DMS 273 treated with DMSO at 0.1 percent for 48 hours (cell line): ENCODE measurements around the gene VPS9D1.
A peak's percentile ranks its signal among the peaks of the same experiment; 100 is the strongest.
"Not testable (repeated sequence)": the region's sequence is repeated elsewhere in the genome, so short reads cannot be mapped to it uniquely, and the experiment has no call there.

ENCODE experiments used
- DNase-seq: peaks from one replicate; lab custom pipeline; 2025; lab: John Stamatoyannopoulos, UW

The VPS9D1 gene

DNA sequence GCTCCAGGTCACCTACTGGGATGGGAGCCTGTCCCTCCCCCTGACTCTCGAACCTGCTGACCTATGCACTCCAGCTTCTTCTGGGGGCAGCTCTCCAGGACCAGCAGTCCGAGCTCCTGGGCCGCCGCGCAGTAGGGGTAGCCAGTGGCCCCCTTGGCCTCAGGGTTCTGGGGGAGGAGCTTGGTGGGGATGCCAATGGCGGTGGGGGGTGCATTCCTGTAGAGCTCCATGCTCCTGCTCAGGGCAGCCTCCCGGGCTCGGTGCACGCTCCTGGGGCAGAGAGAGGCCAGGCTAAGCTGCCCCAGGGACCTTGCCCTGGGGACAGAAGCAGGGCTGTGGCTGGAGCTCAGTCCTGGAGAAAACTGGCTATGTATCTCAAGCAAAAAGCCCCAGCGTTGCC, 11.5 kb downstream of the VPS9D1 start:
- no peak for DNase-seq

DNA sequence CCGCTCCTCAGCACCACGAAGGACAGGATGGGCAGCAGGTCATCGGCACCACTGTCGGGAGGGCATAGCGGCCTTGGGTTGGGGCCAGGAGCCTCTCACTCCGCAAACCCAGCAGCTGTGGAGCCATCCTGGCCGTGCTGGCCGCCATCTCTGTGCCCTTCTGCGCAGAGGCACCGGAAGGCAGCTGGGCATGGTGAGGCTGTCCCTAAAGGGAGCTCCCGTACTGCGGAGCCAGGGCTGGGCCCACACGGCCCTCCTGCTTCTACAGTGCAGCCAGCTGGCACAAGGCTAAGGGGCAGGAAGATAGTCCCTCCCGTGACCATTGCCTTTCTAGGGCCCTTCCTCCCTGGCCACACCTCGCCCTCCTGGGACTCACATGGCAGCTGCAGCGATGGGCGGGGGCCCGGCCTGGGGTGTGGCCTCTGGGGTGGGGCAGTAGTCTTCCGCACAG, 12.2 kb downstream of the VPS9D1 start:
- DNase-seq = no peak

DNA sequence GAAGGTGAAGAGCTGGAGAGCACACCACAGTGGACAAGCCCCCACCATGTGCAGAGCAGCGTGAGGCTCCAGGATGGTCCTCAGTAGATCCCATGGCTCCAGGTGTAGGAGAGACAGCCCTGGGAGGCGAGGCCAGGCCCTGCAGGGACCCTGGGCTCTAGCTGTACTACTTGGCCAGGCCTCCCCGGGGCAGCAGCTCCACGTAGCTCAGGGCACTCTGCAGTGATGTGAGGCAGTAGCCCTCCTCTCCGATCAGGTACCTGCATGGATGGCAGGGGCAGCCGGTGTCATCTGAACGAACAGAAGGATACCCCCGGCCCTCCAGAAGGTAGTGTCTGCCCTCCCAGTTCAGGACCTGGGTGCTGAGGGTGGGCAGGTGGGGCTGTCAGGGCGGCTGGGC, 13.0 kb downstream of the VPS9D1 start:
- DNase-seq = no peak

DNA sequence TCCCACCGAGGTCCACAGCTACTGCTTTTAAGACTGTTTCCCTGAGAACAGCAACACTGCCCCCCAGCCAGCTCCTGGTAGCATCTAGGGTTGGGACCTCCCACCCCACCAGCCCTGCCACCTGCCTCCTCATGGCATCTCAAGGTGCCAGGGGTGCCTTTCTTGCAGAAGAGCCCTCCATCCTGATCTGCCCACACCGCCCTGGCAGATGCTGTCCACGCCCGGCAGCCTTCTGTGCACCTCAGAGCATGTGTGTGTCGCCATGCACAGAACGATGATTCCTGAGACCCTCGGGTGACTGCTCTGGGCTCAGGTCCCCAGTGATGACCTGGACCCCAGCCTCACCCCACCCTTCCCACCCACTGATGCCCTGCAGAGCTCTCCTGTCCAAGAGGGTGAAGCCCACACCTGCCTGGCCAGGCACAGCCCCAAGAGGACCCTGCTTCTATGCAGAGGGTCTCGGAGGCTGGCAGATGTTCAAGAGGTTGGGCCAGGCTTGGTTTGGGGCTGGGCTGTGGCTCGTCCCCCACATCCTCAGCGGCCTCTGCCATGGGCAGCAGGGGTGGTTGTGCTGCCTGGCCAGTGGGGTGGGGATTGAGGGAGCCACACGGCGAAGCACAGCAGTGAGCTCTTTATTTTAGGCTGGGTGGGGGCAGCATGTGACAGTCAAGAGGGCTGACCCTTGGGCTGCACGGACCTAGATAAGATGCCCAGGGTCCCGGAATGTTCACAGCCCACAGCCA, 14.0 kb downstream of the VPS9D1 start:
- no peak for DNase-seq

DNA sequence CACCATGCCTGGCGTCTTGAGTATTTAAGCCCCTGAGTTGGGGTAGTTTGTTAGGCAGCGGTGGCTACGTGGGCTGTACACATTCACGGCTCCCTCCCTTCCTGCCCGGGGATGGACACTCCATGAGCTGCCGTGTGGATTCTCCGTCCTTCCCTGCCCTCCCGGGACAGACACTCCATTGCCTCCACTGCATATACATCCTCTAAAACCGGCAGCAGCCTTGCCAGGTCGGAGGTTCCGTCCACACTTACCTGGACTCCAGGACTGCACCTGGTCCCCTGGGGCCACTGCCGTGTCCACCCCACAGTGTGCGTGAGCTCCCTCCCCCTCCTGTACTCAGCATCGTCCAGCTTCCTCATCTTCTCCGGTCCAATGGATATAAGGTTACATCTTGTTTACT, 15.7 kb downstream of the VPS9D1 start:
- DNase-seq = no peak

DNA sequence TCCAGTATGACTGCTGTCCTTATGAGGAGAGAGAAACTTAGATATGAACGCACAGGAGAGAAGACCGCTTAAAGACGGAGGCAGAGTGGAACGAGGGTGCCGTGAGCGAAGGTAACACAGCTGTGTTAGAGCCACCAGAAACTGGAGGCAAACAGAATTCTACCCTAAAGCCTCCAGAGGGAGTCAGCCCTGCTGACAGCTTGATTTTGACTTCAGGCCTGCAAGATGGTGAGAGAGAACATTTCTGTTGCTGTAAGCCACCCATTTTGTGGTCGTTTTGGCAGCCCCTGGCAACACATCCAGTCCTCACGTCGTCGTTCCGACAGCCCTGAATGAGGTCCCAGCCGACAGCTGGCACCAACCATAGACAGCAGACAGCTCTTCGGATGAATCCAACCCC, 16.4 kb downstream of the VPS9D1 start:
- DNase-seq = no peak

DNA sequence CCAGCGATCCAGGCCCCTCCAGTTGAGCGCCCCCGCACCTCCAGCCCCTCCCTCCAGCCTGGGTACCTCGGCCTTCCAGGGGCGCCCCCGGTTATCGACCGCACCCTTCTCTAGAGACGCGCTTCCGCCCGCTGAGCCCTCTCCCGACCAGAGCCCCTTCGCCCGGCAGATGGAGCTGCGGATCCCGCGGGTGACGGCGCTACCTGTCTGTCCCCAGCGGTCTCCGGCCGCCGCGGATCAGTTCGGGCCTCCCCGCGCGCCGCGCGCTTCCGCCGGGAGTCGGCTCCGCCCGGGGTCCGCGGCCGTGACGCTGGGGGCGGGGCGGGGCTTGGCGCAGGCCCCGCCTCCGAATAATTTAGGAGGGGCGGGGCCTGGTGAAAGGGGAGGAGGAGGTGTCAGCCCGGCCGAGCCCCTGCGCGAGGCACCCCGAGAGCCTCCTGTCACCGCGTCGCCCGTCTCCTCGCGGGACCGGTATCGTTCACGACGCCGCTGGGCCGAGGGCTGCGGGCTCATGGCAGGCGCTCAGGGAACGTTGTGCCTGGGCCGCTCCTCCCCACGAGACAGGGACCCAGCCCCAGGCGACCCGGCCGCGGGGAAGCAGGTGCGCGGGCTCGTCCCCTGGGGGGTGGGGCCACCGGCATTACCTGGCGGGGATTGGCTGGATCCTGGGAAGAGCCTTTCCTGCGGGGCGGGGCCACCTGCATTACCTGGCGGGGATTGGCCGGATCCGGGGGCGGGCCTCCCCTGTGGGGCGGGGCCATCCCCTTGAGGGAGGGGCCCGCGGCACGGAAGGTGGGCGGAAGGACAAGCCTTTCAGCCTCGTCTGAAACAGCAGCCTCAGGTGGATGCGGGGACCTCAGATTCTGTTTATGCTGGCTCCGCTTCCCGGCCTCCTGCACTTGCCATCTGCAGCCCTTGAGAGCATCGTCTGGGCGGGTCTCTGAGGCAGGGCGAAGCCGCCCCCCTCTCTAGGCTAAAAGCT, 19.0 kb downstream of the VPS9D1 start, which contains the start of gene SPATA2L:
Gene SPATA2L (minus strand): TSS at position 281 of the 982 bp plus-strand sequence. CDS start 473 bp downstream, outside the sequence.
- DNase-seq = peak; percentile 76

DNA sequence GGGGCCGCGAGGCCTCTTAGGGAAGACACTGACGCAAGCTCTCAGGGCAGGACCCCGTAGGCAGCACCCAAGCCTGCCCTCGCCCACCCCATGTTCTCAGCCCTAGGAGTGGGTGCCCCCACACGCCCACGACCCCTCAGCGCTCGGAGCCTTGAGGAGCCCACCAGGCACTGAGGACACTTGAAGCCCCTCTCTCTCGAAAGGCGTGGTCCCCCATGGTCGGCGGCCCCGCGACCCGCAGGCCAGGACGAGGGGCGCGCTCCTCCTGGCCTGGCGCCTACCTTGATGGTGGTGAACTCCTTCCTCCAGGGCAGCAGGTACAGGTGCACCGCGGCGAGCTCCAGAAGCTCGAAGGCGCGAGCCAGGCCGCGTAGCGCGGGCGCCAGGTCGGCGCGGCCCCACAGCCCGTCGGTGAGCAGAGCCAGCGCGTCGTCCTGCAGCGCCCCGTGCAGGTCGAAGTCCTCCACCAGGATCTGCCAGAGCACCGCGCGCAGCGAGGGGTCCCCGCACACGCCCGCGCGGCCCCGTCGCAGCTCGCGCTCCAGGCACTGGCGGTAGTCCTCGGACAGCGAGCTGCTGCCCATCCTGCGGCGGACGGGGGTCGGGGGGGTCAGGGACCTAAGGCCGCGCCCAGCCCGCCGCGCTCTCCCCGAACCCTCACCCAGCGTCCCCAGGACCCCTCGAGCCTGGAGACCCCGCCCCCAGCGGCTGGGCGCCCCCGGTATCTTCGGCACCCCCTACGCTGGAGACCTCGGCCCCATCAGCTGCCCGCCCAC, 19.9 kb downstream of the VPS9D1 start:
- no peak for DNase-seq

DNA sequence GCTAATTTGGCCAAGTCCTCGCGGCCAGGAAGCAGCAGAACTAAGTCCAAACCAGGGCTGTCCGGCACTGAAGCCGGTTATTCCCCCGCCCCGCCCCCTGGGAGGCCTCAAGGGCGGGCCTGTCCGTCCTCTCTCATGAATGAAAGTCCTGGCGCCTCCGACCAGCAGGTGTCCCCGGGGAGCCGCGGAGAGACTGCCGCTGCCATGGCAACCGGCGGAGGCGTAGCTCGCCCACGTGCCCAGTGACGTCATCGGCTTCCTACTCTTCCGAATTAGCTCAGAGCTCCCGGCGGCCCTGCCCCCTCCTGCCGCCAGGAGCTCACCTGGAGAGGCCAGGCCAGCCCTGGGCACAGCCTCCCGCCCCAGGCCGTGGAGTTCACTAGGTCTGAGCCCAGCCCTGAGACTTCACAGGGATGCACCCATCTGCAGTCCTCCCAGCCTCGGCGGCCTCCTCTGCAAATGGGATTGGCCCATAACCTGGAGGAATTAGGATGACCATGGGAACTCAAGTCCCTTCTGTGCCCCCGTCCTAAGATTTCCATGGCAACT, 20.5 kb downstream of the VPS9D1 start:
- DNase-seq = peak; percentile 93

DNA sequence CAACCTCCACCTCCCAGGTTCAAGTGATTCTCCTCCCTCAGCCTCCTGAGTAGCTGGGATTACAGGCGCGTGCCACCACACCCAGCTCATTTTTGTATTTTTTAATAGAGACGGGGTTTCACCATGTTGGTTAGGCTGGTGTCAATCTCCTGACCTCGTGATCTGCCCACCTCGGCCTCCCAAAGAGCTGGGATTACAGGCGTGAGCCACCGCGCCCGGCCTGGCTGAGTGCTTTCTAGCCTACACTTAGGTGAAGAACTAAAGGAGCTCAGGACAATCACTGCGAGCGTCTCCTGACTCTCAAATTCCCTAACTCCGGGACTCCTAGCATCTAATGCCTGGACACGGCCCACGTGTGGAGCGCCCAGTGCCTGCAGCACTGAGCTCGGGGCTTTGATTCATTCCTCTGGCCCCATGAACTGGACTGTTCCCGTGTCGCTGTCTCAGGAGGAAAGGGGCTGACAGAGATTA, 21.0 kb downstream of the VPS9D1 start:
- not testable (repeated sequence) for DNase-seq

DNA sequence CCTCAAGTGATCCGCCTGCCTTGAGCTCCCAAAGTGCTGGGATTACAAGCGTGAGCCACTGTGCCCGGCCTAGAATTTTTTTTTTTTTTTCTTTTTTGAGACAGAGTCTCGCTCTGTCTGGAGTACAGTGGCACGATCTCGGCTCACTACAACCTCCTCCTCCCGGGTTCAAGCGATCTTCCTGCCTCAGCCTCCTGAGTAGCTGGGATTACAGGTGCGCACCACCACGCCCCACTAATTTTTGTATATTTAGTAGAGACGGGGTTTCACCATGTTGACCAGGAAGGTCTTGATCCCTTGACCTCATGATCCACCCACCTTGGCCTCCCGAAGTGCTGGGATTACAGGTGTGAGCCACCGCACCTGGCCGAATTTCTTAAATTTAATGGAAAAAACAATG, 22.0 kb downstream of the VPS9D1 start:
- not testable (repeated sequence) for DNase-seq

DNA sequence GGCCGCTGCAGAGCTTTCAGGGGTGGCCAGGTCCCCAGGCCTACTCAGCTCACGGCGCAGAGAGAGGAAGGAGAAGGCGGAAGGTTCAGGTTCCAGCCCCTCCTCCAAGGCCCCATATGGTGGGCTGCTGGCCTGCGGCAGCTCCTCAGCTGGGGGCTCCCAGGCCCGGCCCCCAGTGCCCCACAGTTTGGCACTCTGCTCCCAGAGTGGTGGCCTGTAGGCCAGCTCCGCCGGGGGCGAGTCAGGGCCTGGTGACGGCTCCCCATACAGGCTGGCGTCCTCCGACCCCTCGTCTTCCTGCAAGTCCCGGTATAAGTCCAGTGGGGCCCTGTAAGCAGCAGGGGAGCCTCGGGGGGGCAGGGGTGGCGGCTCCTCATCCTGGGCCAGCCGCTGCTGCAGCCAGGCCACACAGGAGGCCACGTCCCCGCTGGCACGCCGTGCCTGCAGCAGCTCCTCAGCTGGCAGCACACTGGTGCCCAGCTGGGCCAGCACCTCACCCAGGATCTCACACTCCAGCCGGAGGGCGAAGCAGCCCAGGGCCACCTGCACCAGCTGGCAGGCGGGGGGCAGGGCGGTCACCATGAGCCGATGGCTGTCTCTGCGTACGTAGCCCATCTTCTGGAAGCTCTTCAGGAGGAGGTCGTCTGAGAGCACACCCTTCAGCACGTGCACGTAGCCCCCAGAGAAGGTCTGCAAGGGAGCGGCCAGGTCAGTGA, 22.9 kb downstream of the VPS9D1 start:
- DNase-seq = no peak

DNA sequence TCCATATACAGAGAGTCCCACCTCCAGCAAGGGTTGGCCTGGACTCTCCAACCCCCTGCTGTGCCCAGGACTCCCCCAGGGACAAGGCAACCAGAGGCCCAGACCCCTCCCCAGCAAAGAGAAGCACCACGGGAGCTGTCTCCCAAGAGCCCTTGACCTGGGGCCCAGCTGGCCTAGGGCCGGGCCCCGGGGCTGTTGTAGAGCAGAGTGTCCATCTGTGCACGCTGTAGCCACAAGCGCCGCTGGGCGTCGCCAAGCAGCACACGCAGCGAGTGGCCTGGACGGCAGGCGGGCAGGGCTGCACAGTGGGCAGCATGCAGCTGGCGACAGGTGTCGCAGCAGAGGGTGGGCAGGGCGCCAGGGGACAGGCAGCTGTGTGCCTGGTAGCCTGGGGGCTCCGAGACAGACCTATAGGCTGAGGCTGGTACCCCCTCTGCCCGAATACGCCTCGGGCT, 23.5 kb downstream of the VPS9D1 start:
- no peak for DNase-seq

DNA sequence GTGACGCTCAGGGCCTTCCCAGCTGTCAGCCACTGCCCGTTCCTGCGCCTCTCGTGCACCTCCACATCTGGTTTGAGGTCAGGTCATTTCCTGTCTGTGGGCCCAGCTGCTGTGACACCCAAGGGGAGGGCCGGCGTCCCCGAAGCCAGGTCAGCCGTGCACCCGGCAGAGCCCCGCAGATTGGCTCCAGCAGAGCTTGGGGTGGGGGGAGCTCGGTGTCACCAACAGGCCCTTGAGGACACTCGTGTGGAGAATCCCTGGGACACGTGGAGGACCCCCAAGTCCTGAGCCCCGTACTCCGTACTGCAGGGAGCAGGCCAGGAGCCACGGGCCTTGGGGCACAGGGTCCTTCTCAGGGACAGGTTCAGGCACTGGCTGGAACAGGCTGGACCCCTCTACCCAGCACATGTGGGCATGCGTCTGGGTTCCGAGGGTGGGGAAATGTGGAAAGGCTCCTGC, 24.0 kb downstream of the VPS9D1 start:
- DNase-seq = no peak

DNA sequence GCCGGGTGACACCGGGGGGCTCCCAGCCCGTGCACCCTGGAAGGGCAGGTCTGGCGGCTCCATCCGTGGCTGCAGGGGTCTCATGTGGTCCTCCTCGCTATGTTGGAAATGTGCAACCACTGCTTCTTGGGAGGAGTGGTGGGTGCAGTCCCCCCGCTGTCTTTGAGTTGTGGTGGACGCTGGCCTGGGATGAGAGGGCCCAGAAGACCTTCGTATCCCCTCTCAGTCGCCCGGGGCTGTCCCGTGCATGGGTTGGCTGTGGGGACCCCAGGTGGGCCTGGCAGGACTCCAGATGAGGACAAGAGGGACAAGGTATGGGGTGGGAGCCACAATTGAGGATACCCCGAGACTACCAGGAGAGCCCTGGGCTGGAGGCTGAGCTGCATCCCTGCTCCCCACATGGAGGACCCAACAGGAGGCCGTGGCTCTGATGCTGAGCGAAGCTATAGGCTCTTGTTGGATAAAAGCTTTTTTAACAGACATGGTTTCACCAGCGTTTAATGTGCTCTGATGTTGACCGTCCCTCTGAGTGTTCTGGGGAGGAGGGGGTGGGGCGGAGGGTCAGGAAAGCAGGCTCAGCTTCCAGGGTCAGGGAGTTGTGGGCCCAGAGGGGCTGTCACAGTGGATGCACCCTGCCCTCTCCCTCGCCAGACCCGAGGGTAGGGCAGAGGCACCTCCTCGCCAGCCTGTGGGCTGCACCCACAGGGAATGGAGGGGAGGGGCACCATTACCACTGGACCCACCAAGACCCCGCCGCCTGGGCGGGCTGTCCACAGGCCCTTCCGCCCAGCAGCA, 24.6 kb downstream of the VPS9D1 start:
- DNase-seq = no peak

DNA sequence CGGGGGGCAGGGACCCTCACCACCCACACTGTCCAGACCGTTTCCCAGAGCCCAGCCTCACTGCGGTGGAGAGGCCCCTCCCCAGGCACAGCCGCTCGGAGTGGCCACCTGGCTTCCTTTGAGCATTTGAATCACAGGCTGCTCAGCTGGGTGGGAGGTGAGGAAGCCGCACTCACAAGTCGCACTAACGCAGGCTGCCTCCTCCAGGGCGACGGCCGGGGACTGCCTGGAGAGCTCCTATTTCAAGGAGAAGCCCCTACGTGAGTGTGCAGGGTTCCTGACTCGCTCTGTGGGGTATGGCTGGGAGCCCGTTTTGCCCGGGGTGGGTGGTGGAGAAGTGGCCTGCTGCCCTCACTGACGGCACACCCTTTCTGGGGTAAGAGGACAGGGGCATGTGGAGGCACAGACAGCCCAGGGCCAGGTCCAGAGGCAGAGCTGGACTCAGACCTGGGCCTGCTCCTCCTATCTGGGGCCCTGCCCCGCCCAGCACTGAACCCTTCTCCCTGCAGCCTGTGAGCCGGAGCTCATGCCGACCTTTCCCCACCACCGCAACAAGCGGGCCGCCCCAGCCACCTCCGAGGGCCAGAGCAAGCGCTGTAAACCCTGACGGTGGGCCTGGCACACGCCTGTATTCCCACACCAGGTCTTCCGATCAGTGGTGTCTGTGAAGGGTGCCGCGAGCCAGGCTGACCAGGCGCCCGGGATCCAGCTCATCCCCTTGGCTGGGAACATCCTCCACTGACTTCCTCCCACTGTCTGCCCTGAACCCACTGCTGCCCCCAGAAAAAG, 25.4 kb downstream of the VPS9D1 start:
- DNase-seq = no peak

DNA sequence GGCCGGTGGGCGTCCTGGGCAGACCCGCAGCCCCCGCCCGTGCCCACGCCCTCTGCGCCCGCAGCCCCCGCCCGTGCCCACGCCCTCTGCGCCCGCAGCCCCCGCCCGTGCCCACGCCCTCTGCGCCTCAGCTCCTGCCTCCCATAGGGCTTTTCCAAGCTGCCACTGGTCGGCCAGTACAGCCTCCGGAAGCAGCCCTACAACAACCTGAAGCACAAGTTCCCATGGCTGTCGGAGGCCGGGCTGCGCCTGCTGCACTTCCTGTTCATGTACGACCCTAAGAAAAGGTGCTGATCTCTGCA, 26.0 kb downstream of the VPS9D1 start:
- DNase-seq = not testable (repeated sequence)

DNA sequence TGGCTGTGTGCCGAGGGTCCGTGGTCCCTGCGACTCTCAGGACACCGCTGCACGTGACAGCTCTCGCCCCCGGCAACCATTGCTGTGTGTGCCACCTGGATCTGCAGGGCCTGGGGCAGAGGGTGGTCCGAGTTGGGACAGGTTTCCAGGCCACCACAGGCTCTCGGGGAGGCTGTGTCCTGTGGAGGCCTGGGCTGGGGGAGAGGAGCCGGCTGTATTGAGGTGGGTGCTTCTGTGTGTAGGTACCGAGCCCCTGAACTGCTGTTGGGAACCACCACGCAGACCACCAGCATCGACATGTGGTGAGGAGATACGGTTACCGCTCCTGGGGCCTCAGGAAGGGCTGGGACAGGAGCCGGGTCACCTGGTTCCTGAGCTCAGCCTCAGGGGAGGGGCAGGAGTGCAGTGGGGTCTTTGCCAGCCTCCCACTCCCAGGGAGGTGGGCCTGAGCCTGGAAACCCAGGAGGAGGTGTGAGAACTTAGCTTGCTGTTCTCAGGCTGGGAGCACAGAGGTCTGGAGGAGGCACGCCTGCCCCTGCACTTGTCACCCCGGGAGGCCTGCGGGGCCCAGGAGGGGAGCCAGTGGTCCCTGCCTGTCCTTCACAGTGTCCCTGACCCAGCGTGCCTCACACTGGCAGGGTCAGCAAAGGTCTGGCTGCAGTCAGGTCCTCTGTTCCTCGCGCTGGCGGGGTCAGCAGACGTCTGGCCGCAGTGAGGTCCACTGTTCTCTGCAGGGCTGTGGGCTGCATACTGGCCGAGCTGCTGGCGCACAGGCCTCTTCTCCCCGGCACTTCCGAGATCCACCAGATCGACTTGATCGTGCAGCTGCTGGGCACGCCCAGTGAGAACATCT, 26.5 kb downstream of the VPS9D1 start:
- no peak for DNase-seq
